Breast epithelium (tissue), 3 donors: Measurements from ENCODE around the gene ROPN1L.

ENCODE experiments used
- POLR2A ChIP-seq: fragments of 450-650 bp; IDR thresholded peaks from one replicate; pipeline ENCODE4 v1.6.1; 2016; ENCODE audit warnings: antibody characterized with exemption, mild to moderate bottlenecking, moderate library complexity
- TF ChIP-seq, protein P1 (sequence below), 3 donors: fragments of 450-650 bp; IDR thresholded peaks; one replicate each; pipeline ENCODE4 v1.5.1; 2016 to 2017; ENCODE audit warnings: antibody characterized with exemption in 3 of 3, mild to moderate bottlenecking in 3 of 3, moderate library complexity in 3 of 3

DNA sequence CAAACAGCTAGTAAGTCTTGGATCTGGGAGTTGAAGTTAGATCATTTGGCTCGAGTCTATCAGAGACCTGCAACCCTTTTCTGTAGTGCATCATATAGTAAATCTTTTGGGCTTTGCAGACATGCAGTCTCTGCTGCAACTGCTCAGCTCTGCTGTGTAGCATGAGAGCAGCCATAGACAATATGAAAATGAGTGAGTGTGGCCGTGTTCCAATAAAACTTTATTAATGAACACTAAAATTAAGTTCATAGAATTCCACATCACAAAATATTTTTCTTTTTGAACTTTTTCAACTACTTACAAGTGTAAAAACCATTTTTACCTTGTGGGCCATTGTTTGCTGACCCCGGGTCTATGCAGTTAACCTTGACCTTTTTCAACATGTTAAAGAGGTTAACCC is 35.2 kb downstream of the ROPN1L start:
- TF ChIP-seq, protein P1, sequence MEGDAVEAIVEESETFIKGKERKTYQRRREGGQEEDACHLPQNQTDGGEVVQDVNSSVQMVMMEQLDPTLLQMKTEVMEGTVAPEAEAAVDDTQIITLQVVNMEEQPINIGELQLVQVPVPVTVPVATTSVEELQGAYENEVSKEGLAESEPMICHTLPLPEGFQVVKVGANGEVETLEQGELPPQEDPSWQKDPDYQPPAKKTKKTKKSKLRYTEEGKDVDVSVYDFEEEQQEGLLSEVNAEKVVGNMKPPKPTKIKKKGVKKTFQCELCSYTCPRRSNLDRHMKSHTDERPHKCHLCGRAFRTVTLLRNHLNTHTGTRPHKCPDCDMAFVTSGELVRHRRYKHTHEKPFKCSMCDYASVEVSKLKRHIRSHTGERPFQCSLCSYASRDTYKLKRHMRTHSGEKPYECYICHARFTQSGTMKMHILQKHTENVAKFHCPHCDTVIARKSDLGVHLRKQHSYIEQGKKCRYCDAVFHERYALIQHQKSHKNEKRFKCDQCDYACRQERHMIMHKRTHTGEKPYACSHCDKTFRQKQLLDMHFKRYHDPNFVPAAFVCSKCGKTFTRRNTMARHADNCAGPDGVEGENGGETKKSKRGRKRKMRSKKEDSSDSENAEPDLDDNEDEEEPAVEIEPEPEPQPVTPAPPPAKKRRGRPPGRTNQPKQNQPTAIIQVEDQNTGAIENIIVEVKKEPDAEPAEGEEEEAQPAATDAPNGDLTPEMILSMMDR (IDR thresholded peaks at IDR 0.05): no peak
- no peak for TF ChIP-seq POLR2A
